Psoas muscle (tissue), 8 donors: ENCODE data around the gene FOXN3. TPM values are rescaled to one million over a fixed set of nuclear protein-coding genes. Genes with fewer than 3 reads are reported as not detected.
A peak's percentile ranks its signal among the peaks of the same experiment; 100 is the strongest.

Source experiments
- ATAC-seq, 4 donors: fragments of 200-7000 bp; cut with Tn5 transposase; one replicate each; pipeline ENCODE4 v1.9.1; 2020; ENCODE audit warnings: moderate library complexity in 3 of 4, mild to moderate bottlenecking in 2 of 4
- DNase-seq, 2 donors: peaks; one replicate each; pipeline ENCODE4 v3.0.0-alpha.2; 2020
- H3K27ac ChIP-seq: fragments of 200-600 bp; one replicate; pipeline ENCODE4 v1.8.0; 2022
- H3K27me3 ChIP-seq, 3 donors: fragments of 200-600 bp in 1 of 3; one replicate each; pipeline versions ENCODE4 v1.6.1 to v1.8.0; 2013 to 2022; ENCODE audit warnings: low read length in 2 of 3, mild to moderate bottlenecking in 2 of 3, moderate library complexity in 1 of 3; ENCODE audit not compliant: insufficient read depth in 3 of 3
- H3K36me3 ChIP-seq, 2 donors: fragments of 200-600 bp in 1 of 2; one replicate each; pipeline versions ENCODE4 v1.6.1 to v1.8.0; 2013 to 2022; ENCODE audit warnings: low read depth in 1 of 2, mild to moderate bottlenecking in 1 of 2, moderate library complexity in 1 of 2; ENCODE audit not compliant: insufficient read depth in 1 of 2
- H3K4me1 ChIP-seq: fragments of 200-600 bp; one replicate; pipeline ENCODE4 v1.8.0; 2022
- H3K4me3 ChIP-seq: fragments of 200-600 bp; one replicate; pipeline ENCODE4 v1.8.0; 2022; ENCODE audit warnings: mild to moderate bottlenecking
- H3K9me3 ChIP-seq: fragments of 200-600 bp; one replicate; pipeline ENCODE4 v1.8.0; 2022
- CTCF ChIP-seq: fragments of 200-600 bp; IDR thresholded peaks from one replicate; pipeline ENCODE4 v1.8.0; 2022; ENCODE audit warnings: antibody characterized with exemption
- WGBS, 3 donors: extraction: QIAGEN DNeasy Blood & Tissue Kit; methylation state at CpG; one replicate each; pipeline versions ENCODE4 v1.1.6 to v1.1.7; 2013; 5-methylcytosine and 5-hydroxymethylcytosine counted together
- intact Hi-C, 2 donors: fragments of 100-400 bp; cut with DNase I; formaldehyde crosslinking; loops; one replicate each; pipeline versions ENCODE4 v1.11.0 to v1.14.2; 2022
- long read RNA-seq, 2 donors: library from polyadenylated mRNA; unstranded; transcript quantifications; one replicate each; pipeline ENCODE4 v2.0.0, GENCODE V29; 2021
- polyA plus RNA-seq, 3 donors: library from polyadenylated mRNA; stranded (reverse); fragments of 200-250 nt; gene quantifications; one replicate each; pipeline ENCODE4 v1.2.3, GENCODE V29; 2013
- total RNA-seq, 4 donors: library from RNA; stranded (reverse); fragmentation: NEBNext Ultra II Directional in 2 of 4; extraction: Animal tissue kit (Norgen Biotek cat#: 25700) in 2 of 4; gene quantifications; one replicate each; pipeline versions ENCODE4 v1.2.1 to v1.2.4, GENCODE V29; 2021 to 2023
- donor health status: healthy with polysubstance abuse.
- donor health status: DM: no; HTN: no; CAD: no; lungs with moderate emphysema.
- donor health status: Bipolar disorder and iron deficiency.
- donor health status: healthy.
- donor health status: DM: yes; HTN: yes; CAD: no.
- donor health status: DM: no; HTN: no; CAD: no.
- donor health status: DM: no; HTN: no; CAD: no.
- donor health status: DM: yes; HTN: yes; CAD: no.

Gene FOXN3
- total RNA-seq (100 to 1,000 TPM in 2 of 4 donors, 10 to 100 TPM in 2; 73.6 to 123 (median 101) TPM), polyA plus RNA-seq (10 to 100 TPM; 10.1 to 47.3 (median 25.6) TPM)
- long read RNA-seq, donor 1, transcript FOXN3-214 (6 exons, 2,692 nt), result major isoform, 11 of 81 reads
- long read RNA-seq, donor 1, partial matches to known transcripts, result 4 of 81 reads
- long read RNA-seq, donor 1, other reads (novel, unspliced or antisense), result 59 of 81 reads
- long read RNA-seq, donor 2, transcript FOXN3-214 (6 exons, 2,692 nt), result major isoform, 12 of 74 reads
- long read RNA-seq, donor 2, transcript FOXN3-201 (6 exons, 2,542 nt), result minor isoform, 5 of 74 reads
- long read RNA-seq, donor 2, partial matches to known transcripts, result 4 of 74 reads
- long read RNA-seq, donor 2, other reads (novel, unspliced or antisense), result 50 of 74 reads

- no peak for TF ChIP-seq CTCF
- Histone ChIP-seq H3K27ac (peak within 1 kb of the TSS; percentile 98), H3K4me3 (peak within 1 kb of the TSS; percentile 88), H3K36me3 (peaks cover 2% of the 10 kb centered on the region in 2 donors), H3K27me3 (no peaks in the 10 kb centered on the region), H3K9me3 (no peaks in the 10 kb centered on the region), H3K4me1 (peaks cover 23% of the 10 kb centered on the region)
- ATAC-seq, result peak; percentile 70 to 84 (median 78)
- WGBS, 3 donors, result 0% methylated on average over 30 to 52 of the region's 54 CpGs
- intact Hi-C loops, result loop anchor here (1.0 to 10.0 kb wide), 5 partner anchors 200 to 377 kb away; no protein-coding TSS in a partner anchor
- DNase-seq, result peak; percentile 92 to 95
These were observed at the start of gene FOXN3 for GRCh38 chr14:89417091-89417464. Gene FOXN3 (minus strand): TSS chr14:89417233. CDS start chr14:89412476, 4,757 bp downstream.

GRCh38 chr14:89466484-89466883, 49.5 kb upstream of the FOXN3 start:
- H3K4me3 ChIP-seq, result no peak overlapping the region
- TF ChIP-seq CTCF, result no peak
- WGBS, 3 donors, result 78 to 86% (median 78%) methylated on average over 5 of the region's 5 CpGs
- H3K9me3 ChIP-seq, result no peaks in the 10 kb centered on the region
- ATAC-seq (no peak), DNase-seq (no peak)
- H3K4me1 ChIP-seq, result peaks cover 14% of the 10 kb centered on the region
- intact Hi-C loops, result no loop called here
- H3K27me3 ChIP-seq, result no peaks in the 10 kb centered on the region
- no peak overlapping the region for H3K27ac ChIP-seq
- no peaks in the 10 kb centered on the region for H3K36me3 ChIP-seq

GRCh38 chr14:89465876-89466275, 48.8 kb upstream of the FOXN3 start:
- Histone ChIP-seq H3K27ac (no peak overlapping the region), H3K9me3 (no peaks in the 10 kb centered on the region), H3K4me3 (no peak overlapping the region), H3K27me3 (no peaks in the 10 kb centered on the region), H3K4me1 (peaks cover 13% of the 10 kb centered on the region), H3K36me3 (no peaks in the 10 kb centered on the region)
- intact Hi-C loops, result no loop called here
- DNase-seq (no peak), ATAC-seq (no peak)
- 57 to 79% (median 69%) methylated on average over 5 of the region's 5 CpGs for WGBS, 3 donors
- no peak for TF ChIP-seq CTCF

- DNase-seq (no peak), ATAC-seq (no peak)
- Histone ChIP-seq H3K27ac (no peak overlapping the region), H3K4me3 (no peak overlapping the region), H3K27me3 (no peaks in the 10 kb centered on the region), H3K9me3 (no peaks in the 10 kb centered on the region), H3K36me3 (no peaks in the 10 kb centered on the region), H3K4me1 (no peaks in the 10 kb centered on the region)
- TF ChIP-seq CTCF, result no peak
- intact Hi-C loops, result no loop called here
- WGBS, 3 donors, result 96 to 100% (median 96%) methylated on average over 3 of the region's 3 CpGs
These were observed 44.2 kb upstream of the FOXN3 start for GRCh38 chr14:89461256-89461655.
